Measurements from ENCODE around the gene ZNF410. TPM values are rescaled to one million over a fixed set of nuclear protein-coding genes. Genes with fewer than 3 reads are reported as not detected.
"Not testable (repeated sequence)": the region's sequence is repeated elsewhere in the genome, so short reads cannot be mapped to it uniquely, and the experiment has no call there.

ZNF410 gene
- total RNA-seq, 2 donors from 2014 or later: 37.8 to 38.7 TPM

- no peaks in the 10 kb centered on the region for H3K4me1 ChIP-seq
- H3K27ac ChIP-seq: no peak overlapping the region
- H3K9ac ChIP-seq (ENCODE audit: low read depth in 2 of 2, low read length in 2 of 2): no peak overlapping the region
- intact Hi-C loops (cut with DNase I): no loop called here
- no peaks in the 10 kb centered on the region for H3K9me3 ChIP-seq
- no peak for TF ChIP-seq CTCF (IDR thresholded peaks at IDR 0.05)
- peaks cover 15% of the 10 kb centered on the region for H3K36me3 ChIP-seq
- no peak for DNase-seq
- no peaks in the 10 kb centered on the region for H3K27me3 ChIP-seq
- H3K4me3 ChIP-seq: no peak overlapping the region
These were observed 9.9 kb downstream of the ZNF410 start for GRCh38 chr14:73896521-73896920.

GRCh38 chr14:73903028-73903427 lies 16.4 kb downstream of the ZNF410 start:
- no peak overlapping the region for H3K4me3 ChIP-seq
- peaks cover 14% of the 10 kb centered on the region for H3K36me3 ChIP-seq
- no peaks in the 10 kb centered on the region for H3K9me3 ChIP-seq
- TF ChIP-seq CTCF (IDR thresholded peaks at IDR 0.05): no peak
- no peaks in the 10 kb centered on the region for H3K27me3 ChIP-seq
- no peak overlapping the region for H3K27ac ChIP-seq
- intact Hi-C loops (cut with DNase I): no loop called here
- DNase-seq: no peak
- no peak overlapping the region for H3K9ac ChIP-seq (ENCODE audit: low read depth in 2 of 2, low read length in 2 of 2)
- no peaks in the 10 kb centered on the region for H3K4me1 ChIP-seq

GRCh38 chr14:73909681-73910080 lies 23.0 kb downstream of the ZNF410 start:
- DNase-seq: no peak
- H3K4me3 ChIP-seq: no peak overlapping the region
- H3K9ac ChIP-seq (ENCODE audit: low read depth in 2 of 2, low read length in 2 of 2): no peak overlapping the region
- H3K27me3 ChIP-seq: no peaks in the 10 kb centered on the region
- no peaks in the 10 kb centered on the region for H3K9me3 ChIP-seq
- peaks cover 9% of the 10 kb centered on the region for H3K36me3 ChIP-seq
- TF ChIP-seq CTCF (IDR thresholded peaks at IDR 0.05): no peak
- no peak overlapping the region for H3K27ac ChIP-seq
- no peaks in the 10 kb centered on the region for H3K4me1 ChIP-seq
- intact Hi-C loops (cut with DNase I): no loop called here

- H3K36me3 ChIP-seq: peaks cover 7% of the 10 kb centered on the region
- intact Hi-C loops (cut with DNase I): no loop called here
- no peak for TF ChIP-seq CTCF (IDR thresholded peaks at IDR 0.05)
These were observed 26.6 kb downstream of the ZNF410 start for GRCh38 chr14:73913256-73913655.

GRCh38 chr14:73916324-73916723 lies 29.7 kb downstream of the ZNF410 start:
- no peak for TF ChIP-seq CTCF (IDR thresholded peaks at IDR 0.05)
- DNase-seq: no peak
- intact Hi-C loops (cut with DNase I): no loop called here
- Histone ChIP-seq H3K9me3 (no peaks in the 10 kb centered on the region), H3K27ac (no peak overlapping the region), H3K27me3 (no peaks in the 10 kb centered on the region), H3K36me3 (peaks cover 2% of the 10 kb centered on the region), H3K9ac (ENCODE audit: low read depth in 2 of 2, low read length in 2 of 2) (no peak overlapping the region), H3K4me1 (no peaks in the 10 kb centered on the region), H3K4me3 (no peak overlapping the region)

More at GRCh38 chr14:73913256-73913655, 26.6 kb downstream of the ZNF410 start:
- no peak for DNase-seq
- H3K4me3 ChIP-seq: no peak overlapping the region
- no peaks in the 10 kb centered on the region for H3K4me1 ChIP-seq
- H3K9me3 ChIP-seq: no peaks in the 10 kb centered on the region
- H3K27me3 ChIP-seq: no peaks in the 10 kb centered on the region
- H3K27ac ChIP-seq: no peak overlapping the region
- no peak overlapping the region for H3K9ac ChIP-seq (ENCODE audit: low read depth in 2 of 2, low read length in 2 of 2)

GRCh38 chr14:73919457-73919856 lies 32.8 kb downstream of the ZNF410 start:
- H3K27me3 ChIP-seq; intact Hi-C loops (cut with DNase I); H3K9me3 ChIP-seq; H3K9ac ChIP-seq (ENCODE audit: low read depth in 2 of 2, low read length in 2 of 2); DNase-seq; H3K4me1 ChIP-seq; H3K27ac ChIP-seq; H3K4me3 ChIP-seq: not testable (repeated sequence)
- peaks cover 18% of the 10 kb centered on the region for H3K36me3 ChIP-seq
